ENCODE data around the gene TGOLN2.

DNA sequence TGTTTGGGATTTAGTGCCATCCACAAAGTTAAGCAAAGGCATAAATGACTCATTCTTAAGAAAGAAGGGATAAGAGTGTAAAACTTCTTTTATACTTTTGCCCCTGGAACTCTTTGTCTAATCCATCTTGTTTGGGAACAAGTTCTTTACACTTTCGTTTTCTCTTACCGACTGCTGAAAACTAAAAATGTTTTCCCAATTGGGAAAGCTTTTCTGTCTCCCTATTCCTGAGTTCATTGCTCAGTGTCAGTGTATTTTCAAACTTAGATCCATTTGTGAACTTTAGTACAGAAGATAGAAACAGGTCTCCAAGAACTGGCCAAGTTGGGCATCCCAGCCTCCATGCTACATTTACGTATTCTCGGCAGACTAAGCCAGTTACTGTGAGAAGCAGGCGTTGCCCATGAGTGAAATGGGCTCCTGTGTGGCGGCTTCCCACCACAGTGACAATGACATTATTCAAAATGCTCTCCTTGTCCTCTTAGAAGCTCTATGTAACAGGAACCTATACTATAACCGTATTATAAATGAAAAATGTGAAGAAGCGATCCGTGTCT is 51.7 kb downstream of the TGOLN2 start:
- TF ChIP-seq, protein P1, sequence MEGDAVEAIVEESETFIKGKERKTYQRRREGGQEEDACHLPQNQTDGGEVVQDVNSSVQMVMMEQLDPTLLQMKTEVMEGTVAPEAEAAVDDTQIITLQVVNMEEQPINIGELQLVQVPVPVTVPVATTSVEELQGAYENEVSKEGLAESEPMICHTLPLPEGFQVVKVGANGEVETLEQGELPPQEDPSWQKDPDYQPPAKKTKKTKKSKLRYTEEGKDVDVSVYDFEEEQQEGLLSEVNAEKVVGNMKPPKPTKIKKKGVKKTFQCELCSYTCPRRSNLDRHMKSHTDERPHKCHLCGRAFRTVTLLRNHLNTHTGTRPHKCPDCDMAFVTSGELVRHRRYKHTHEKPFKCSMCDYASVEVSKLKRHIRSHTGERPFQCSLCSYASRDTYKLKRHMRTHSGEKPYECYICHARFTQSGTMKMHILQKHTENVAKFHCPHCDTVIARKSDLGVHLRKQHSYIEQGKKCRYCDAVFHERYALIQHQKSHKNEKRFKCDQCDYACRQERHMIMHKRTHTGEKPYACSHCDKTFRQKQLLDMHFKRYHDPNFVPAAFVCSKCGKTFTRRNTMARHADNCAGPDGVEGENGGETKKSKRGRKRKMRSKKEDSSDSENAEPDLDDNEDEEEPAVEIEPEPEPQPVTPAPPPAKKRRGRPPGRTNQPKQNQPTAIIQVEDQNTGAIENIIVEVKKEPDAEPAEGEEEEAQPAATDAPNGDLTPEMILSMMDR (conservative IDR thresholded peaks at IDR 0.05), result no peak
- no peak for TF ChIP-seq EZH2 (IDR thresholded peaks at IDR 0.05; ENCODE audit: low read depth)
